D721Med (cell line): ENCODE results near the gene SCAMP4.

Source experiments
- DNase-seq: peaks from one replicate; pipeline ENCODE4 v3.0.0; 2011; ENCODE audit warnings: low spot score; ENCODE audit not compliant: insufficient read length
- FAIRE-seq: peaks from 2 replicates; lab custom pipeline; 2011; peaks lifted over from hg19 to GRCh38; lab: Jason Lieb, UNC
- CTCF ChIP-seq: IDR thresholded peaks from 2 replicates; pipeline ENCODE4 v1.5.1; 2012; ENCODE audit warnings: mild to moderate bottlenecking, control low read depth; ENCODE audit not compliant: insufficient read depth; ENCODE audit errors: missing control alignments

The SCAMP4 gene

GRCh38 chr19:1906985-1907562 lies 1.9 kb downstream of the SCAMP4 start:
- no peak for TF ChIP-seq CTCF
- DNase-seq (no peak), FAIRE-seq (no peak)

- FAIRE-seq (no peak), DNase-seq (no peak)
- no peak for TF ChIP-seq CTCF
These were observed 2.6 kb downstream of the SCAMP4 start for GRCh38 chr19:1907563-1908363.

- FAIRE-seq (no peak), DNase-seq (no peak)
- TF ChIP-seq CTCF = no peak
These were observed 3.1 kb downstream of the SCAMP4 start for GRCh38 chr19:1908364-1908678.

- FAIRE-seq (no peak), DNase-seq (no peak)
- no peak for TF ChIP-seq CTCF
These were observed 4.5 kb downstream of the SCAMP4 start for GRCh38 chr19:1909761-1910080.

GRCh38 chr19:1910177-1910576 lies 5.0 kb downstream of the SCAMP4 start:
- TF ChIP-seq CTCF = no peak
- no peak for DNase-seq
- FAIRE-seq = no peak

- DNase-seq (no peak), FAIRE-seq (no peak)
- no peak for TF ChIP-seq CTCF
These were observed 5.9 kb downstream of the SCAMP4 start for GRCh38 chr19:1911098-1911497.

- DNase-seq (no peak), FAIRE-seq (no peak)
- TF ChIP-seq CTCF = no peak
These were observed 6.8 kb downstream of the SCAMP4 start for GRCh38 chr19:1911995-1912394.
